NCI-H2196 (cell line): ENCODE measurements around the gene C8B.

ENCODE experiments used
- DNase-seq: peaks from one replicate; lab custom pipeline; 2025; ENCODE audit not compliant: unreplicated experiment; lab: John Stamatoyannopoulos, UW

C8B gene

GRCh38 chr1:56931686-56932085 is 34.1 kb downstream of the C8B start:
- DNase-seq = no peak

GRCh38 chr1:56931211-56931610 is 34.6 kb downstream of the C8B start:
- DNase-seq = no peak

GRCh38 chr1:56929492-56929891 is 36.3 kb downstream of the C8B start:
- no peak for DNase-seq

GRCh38 chr1:56927986-56928385 is 37.8 kb downstream of the C8B start:
- no peak for DNase-seq

GRCh38 chr1:56927171-56927570 is 38.6 kb downstream of the C8B start:
- DNase-seq = no peak

- no peak for DNase-seq
Measured at GRCh38 chr1:56925193-56925592, 40.6 kb downstream of the C8B start.

GRCh38 chr1:56924116-56924515 is 41.7 kb downstream of the C8B start:
- DNase-seq = no peak

GRCh38 chr1:56923201-56923600 is 42.6 kb downstream of the C8B start:
- no peak for DNase-seq

GRCh38 chr1:56922507-56922906 is 43.3 kb downstream of the C8B start:
- no peak for DNase-seq

- DNase-seq = no peak
Measured at GRCh38 chr1:56922070-56922469, 43.7 kb downstream of the C8B start.

GRCh38 chr1:56921479-56921878 is 44.3 kb downstream of the C8B start:
- DNase-seq = no peak

GRCh38 chr1:56920591-56921001 is 45.2 kb downstream of the C8B start:
- no peak for DNase-seq

- DNase-seq = no peak
Measured at GRCh38 chr1:56917356-56917755, 48.5 kb downstream of the C8B start.

- no peak for DNase-seq
Measured at GRCh38 chr1:56916630-56917029, 49.2 kb downstream of the C8B start.

GRCh38 chr1:56915960-56916359 is 49.9 kb downstream of the C8B start:
- DNase-seq = no peak

GRCh38 chr1:56912325-56912724 is 53.5 kb downstream of the C8B start:
- DNase-seq = no peak

- DNase-seq = no peak
Measured at GRCh38 chr1:56911098-56911938, 54.5 kb downstream of the C8B start.

- no peak for DNase-seq
Measured at GRCh38 chr1:56910441-56910985, 55.3 kb downstream of the C8B start.

GRCh38 chr1:56908619-56909221 is 57.1 kb downstream of the C8B start:
- no peak for DNase-seq

- DNase-seq = no peak
Measured at GRCh38 chr1:56905667-56906066, 60.1 kb downstream of the C8B start.

- DNase-seq = no peak
Measured at GRCh38 chr1:56904663-56905397, 61.0 kb downstream of the C8B start.

- no peak for DNase-seq
Measured at GRCh38 chr1:56903778-56904177, 62.0 kb downstream of the C8B start.
